A549 (cell line): ENCODE data around the gene KYNU.

ENCODE experiments used
- CHD2 ChIP-seq: fragments of 150-350 bp; IDR thresholded peaks from 2 replicates; pipeline ENCODE4 v1.6.1; 2014; ENCODE audit warnings: low read length; ENCODE audit not compliant: partially characterized antibody
- REST ChIP-seq: fragments of 200-600 bp; sonication (generic); IDR thresholded peaks from 2 replicates; pipeline ENCODE4 v1.6.1; 2016; ENCODE audit warnings: antibody characterized with exemption, mild to moderate bottlenecking, moderate library complexity
- TF ChIP-seq, protein P1 (sequence below): fragments of >200 bp; sonication (Bioruptor Twin); formaldehyde crosslinking; IDR thresholded peaks from 3 replicates; pipeline ENCODE4 v1.5.1; 2016

DNA sequence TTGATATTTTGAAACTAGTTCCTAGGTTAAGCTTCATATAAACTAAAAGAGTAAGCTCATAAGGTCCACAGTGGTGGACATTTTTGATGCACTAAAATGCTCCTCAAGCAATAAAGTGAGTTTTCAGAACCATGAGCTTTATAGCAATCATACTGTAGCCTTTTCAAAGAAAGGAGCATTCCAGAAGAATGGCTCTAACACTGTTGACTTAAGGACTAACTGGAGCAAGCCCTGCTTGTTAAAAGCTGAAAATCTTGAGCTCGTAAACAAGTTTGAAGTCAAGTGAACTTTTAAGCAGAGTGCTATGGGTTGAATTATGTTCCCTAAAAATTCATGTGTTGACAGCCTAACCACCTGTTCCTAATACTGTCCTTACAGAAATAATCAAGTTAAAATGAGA lies 38.0 kb downstream of the KYNU start:
- no peak for TF ChIP-seq CHD2
- TF ChIP-seq, protein P1, sequence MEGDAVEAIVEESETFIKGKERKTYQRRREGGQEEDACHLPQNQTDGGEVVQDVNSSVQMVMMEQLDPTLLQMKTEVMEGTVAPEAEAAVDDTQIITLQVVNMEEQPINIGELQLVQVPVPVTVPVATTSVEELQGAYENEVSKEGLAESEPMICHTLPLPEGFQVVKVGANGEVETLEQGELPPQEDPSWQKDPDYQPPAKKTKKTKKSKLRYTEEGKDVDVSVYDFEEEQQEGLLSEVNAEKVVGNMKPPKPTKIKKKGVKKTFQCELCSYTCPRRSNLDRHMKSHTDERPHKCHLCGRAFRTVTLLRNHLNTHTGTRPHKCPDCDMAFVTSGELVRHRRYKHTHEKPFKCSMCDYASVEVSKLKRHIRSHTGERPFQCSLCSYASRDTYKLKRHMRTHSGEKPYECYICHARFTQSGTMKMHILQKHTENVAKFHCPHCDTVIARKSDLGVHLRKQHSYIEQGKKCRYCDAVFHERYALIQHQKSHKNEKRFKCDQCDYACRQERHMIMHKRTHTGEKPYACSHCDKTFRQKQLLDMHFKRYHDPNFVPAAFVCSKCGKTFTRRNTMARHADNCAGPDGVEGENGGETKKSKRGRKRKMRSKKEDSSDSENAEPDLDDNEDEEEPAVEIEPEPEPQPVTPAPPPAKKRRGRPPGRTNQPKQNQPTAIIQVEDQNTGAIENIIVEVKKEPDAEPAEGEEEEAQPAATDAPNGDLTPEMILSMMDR: no peak
- TF ChIP-seq REST: no peak
